CD14-positive monocyte (primary cell): Measurements from ENCODE around the gene MORC2. TPM values are rescaled to one million over a fixed set of nuclear protein-coding genes. Genes with fewer than 3 reads are reported as not detected.
A peak's percentile ranks its signal among the peaks of the same experiment; 100 is the strongest.

ENCODE experiments used
- DNase-seq, 3 donors: peaks; one replicate each; pipeline ENCODE4 v3.0.0-alpha.2; 2011 to 2022
- H2AFZ ChIP-seq: 2 replicates; pipeline ENCODE4 v1.6.0; 2012; ENCODE audit warnings: mild to moderate bottlenecking, low read depth, low read length, inconsistent platforms; ENCODE audit not compliant: insufficient read depth, poor library complexity, severe bottlenecking
- H3K27ac ChIP-seq, 2 donors: 1 replicate in 1 of 2; 2 replicates in 1 of 2; pipeline ENCODE4 v1.5.1; 2012 to 2013; ENCODE audit warnings: low read length in 2 of 2, control low read depth in 1 of 2, inconsistent platforms in 1 of 2, low read depth in 1 of 2, mild to moderate bottlenecking in 1 of 2
- H3K27me3 ChIP-seq, 2 donors: one replicate each; pipeline versions ENCODE4 v1.6.0 to v1.6.1; 2011 to 2013; ENCODE audit warnings: low read length in 2 of 2; ENCODE audit not compliant: control insufficient read depth in 2 of 2, insufficient read depth in 2 of 2
- H3K36me3 ChIP-seq, 2 donors: replicated peaks in 1 of 2; 1 replicate in 1 of 2; 2 replicates in 1 of 2; pipeline versions ENCODE4 v1.5.1 to v1.6.1; 2012 to 2013; ENCODE audit warnings: low read length in 2 of 2, control low read depth in 1 of 2, inconsistent platforms in 1 of 2, mild to moderate bottlenecking in 1 of 2; ENCODE audit not compliant: insufficient read depth in 2 of 2, control insufficient read depth in 1 of 2
- H3K4me1 ChIP-seq, 2 donors: 1 replicate in 1 of 2; 2 replicates in 1 of 2; pipeline versions ENCODE4 v1.5.1 to v1.6.1; 2012 to 2013; ENCODE audit warnings: low read length in 2 of 2, control low read depth in 1 of 2, inconsistent platforms in 1 of 2, mild to moderate bottlenecking in 1 of 2, moderate library complexity in 1 of 2; ENCODE audit not compliant: insufficient read depth in 2 of 2, control insufficient read depth in 1 of 2
- H3K4me2 ChIP-seq: replicated peaks from 2 replicates; pipeline ENCODE3; 2012; ENCODE audit warnings: low read length, moderate library complexity, mild to moderate bottlenecking; ENCODE audit not compliant: poor library complexity, severe bottlenecking; ENCODE audit errors: extremely low read depth
- H3K4me3 ChIP-seq, 3 experiments: fragments of 200-600 bp in 1 of 3; sonication (generic) in 1 of 3; replicated peaks in 1 of 3; 1 replicate in 2 of 3; 2 replicates in 1 of 3; pipeline ENCODE4 v1.5.1; 2011 to 2013; ENCODE audit warnings: low read length in 3 of 3, mild to moderate bottlenecking in 3 of 3, control low read depth in 2 of 3, low read depth in 2 of 3, inconsistent platforms in 1 of 3, moderate library complexity in 1 of 3
- H3K79me2 ChIP-seq: 2 replicates; pipeline ENCODE4 v1.6.0; 2012; ENCODE audit warnings: mild to moderate bottlenecking, control low read depth, inconsistent platforms, low read length, moderate library complexity; ENCODE audit not compliant: insufficient read depth
- H3K9ac ChIP-seq: 2 replicates; pipeline ENCODE4 v1.6.0; 2017; ENCODE audit warnings: low read length, mild to moderate bottlenecking; ENCODE audit not compliant: insufficient read depth, poor library complexity, severe bottlenecking
- H3K9me3 ChIP-seq, 2 donors: replicated peaks in 1 of 2; 1 replicate in 1 of 2; 2 replicates in 1 of 2; pipeline versions ENCODE4 v1.5.1 to v1.6.1; 2012 to 2013; ENCODE audit warnings: low read length in 2 of 2, control low read depth in 1 of 2; ENCODE audit not compliant: control insufficient read depth in 1 of 2, insufficient read depth in 1 of 2
- H4K20me1 ChIP-seq: 2 replicates; pipeline ENCODE4 v1.6.0; 2012; ENCODE audit warnings: mild to moderate bottlenecking, low read length, control low read depth, moderate library complexity; ENCODE audit not compliant: insufficient read depth
- H3K27ac Mint-ChIP-seq, 7 donors: one replicate each; pipeline ENCODE4 v1.8.0; 2020; ENCODE audit warnings: mild to moderate bottlenecking in 7 of 7, mixed read lengths in 7 of 7, moderate library complexity in 6 of 7, inconsistent platforms in 2 of 7
- H3K27me3 Mint-ChIP-seq, 3 donors: one replicate each; pipeline ENCODE4 v1.8.0; 2021 to 2022; ENCODE audit warnings: low read depth in 3 of 3, mild to moderate bottlenecking in 3 of 3, mixed read lengths in 3 of 3, moderate library complexity in 3 of 3, inconsistent platforms in 1 of 3
- H3K36me3 Mint-ChIP-seq, 2 donors: one replicate each; pipeline ENCODE4 v1.8.0; 2020; ENCODE audit warnings: mixed read lengths in 2 of 2, inconsistent platforms in 1 of 2, mild to moderate bottlenecking in 1 of 2
- H3K4me1 Mint-ChIP-seq: one replicate; pipeline ENCODE4 v1.8.0; 2020; ENCODE audit warnings: mild to moderate bottlenecking, mixed read lengths
- H3K4me3 Mint-ChIP-seq, 2 donors: one replicate each; pipeline ENCODE4 v1.8.0; 2020; ENCODE audit warnings: mild to moderate bottlenecking in 2 of 2, mixed read lengths in 2 of 2, moderate library complexity in 1 of 2
- H3K9me3 Mint-ChIP-seq, 7 donors: one replicate each; pipeline ENCODE4 v1.8.0; 2020 to 2022; ENCODE audit warnings: mixed read lengths in 7 of 7, mild to moderate bottlenecking in 6 of 7, moderate library complexity in 6 of 7, inconsistent platforms in 2 of 7
- CTCF ChIP-seq: fragments of 200-600 bp; IDR thresholded peaks from one replicate; pipeline ENCODE4 v1.8.0; 2022; ENCODE audit warnings: antibody characterized with exemption, mild to moderate bottlenecking
- WGBS: methylation state at CpG from one replicate; pipeline ENCODE4 v1.1.5; 2013; ENCODE audit warnings: missing lambda C conversion rate; ENCODE audit not compliant: insufficient coverage; 5-methylcytosine and 5-hydroxymethylcytosine counted together
- intact Hi-C, 2 donors: fragments of 100-400 bp; cut with micrococcal nuclease; formaldehyde crosslinking; loops; one replicate each; pipeline versions ENCODE4 v1.15.0 to v1.15.1; 2023
- polyA plus RNA-seq, 3 donors: library from polyadenylated mRNA; depleted of rRNA in 1 of 3; unstranded in 2 of 3; stranded (reverse) in 1 of 3; fragments of 300-500 nt in 2 of 3; fragments of >200 nt in 1 of 3; fragmentation: Illumina TruSeq in 2 of 3; gene quantifications; 1 replicate in 2 of 3; 2 replicates in 1 of 3; pipeline ENCODE4 v1.2.3, GENCODE V29; 2012 to 2021

MORC2 gene
- polyA plus RNA-seq, 3 donors, result 2.1 to 6.0 (median 2.4) TPM

GRCh38 chr22:30941363-30941740 is 27.2 kb downstream of the MORC2 start:
- Histone ChIP-seq H3K9ac (no peak overlapping the region), H3K4me1 (no peaks in the 10 kb centered on the region), H4K20me1 (no peaks in the 10 kb centered on the region), H3K4me3 (no peak overlapping the region), H3K27ac (no peak overlapping the region), H3K4me2 (no peak overlapping the region), H3K79me2 (no peaks in the 10 kb centered on the region), H2AFZ (no peak overlapping the region), H3K9me3 (no peaks in the 10 kb centered on the region), H3K36me3 (peaks cover 89 to 100% of the 10 kb centered on the region in 2 donors), H3K27me3 (no peaks in the 10 kb centered on the region)
- Mint-ChIP-seq H3K9me3 (peaks cover 0 to 3% (median 0%) of the 10 kb centered on the region in 7 donors), H3K27me3 (peaks cover 0 to 2% (median 0%) of the 10 kb centered on the region in 3 donors), H3K27ac (peak overlapping the region in 1 of 7 donors; percentile 44), H3K4me3 (no peak overlapping the region), H3K36me3 (peaks cover 64 to 89% of the 10 kb centered on the region in 2 donors), H3K4me1 (no peaks in the 10 kb centered on the region)
- intact Hi-C loops, result no loop called here
- WGBS, result 80% methylated on average over 10 of the region's 11 CpGs
- no peak for TF ChIP-seq CTCF
- no peak for DNase-seq

DNA sequence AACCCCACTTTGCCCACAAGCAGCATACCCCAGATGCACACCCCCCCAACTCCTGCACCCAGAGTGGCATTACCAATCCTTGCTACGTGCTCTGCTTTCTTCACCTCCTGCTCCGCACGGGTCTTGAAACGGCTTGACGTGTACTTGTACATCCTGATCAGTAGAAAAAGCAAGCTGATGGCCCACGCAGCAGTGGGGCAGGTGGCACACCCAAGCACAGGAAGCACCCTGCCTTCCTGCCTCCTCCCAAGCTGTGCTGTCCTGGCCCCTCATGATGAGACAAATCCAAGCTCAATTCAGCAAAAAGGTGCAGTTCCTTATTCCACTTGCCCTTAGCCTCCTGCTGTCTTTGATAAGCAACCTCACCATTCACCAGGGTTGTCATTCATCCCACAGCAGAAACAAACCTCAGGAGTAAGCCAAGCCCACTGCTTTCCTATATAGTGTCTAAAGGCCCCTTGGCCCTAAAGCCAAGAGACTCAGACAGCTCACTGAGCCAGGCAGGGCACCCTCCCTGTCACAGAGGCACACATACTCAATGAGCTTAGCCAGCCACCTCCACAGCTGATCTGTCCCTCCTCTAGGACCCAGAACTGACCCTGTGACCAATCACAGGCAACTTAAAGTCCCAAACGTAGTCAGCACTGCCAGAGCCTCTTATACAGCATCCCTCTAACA is 27.8 kb downstream of the MORC2 start:
- Histone ChIP-seq H3K27me3 (no peaks in the 10 kb centered on the region), H3K4me3 (no peak overlapping the region), H4K20me1 (no peaks in the 10 kb centered on the region), H3K9ac (no peak overlapping the region), H3K79me2 (no peaks in the 10 kb centered on the region), H3K4me1 (no peaks in the 10 kb centered on the region), H2AFZ (no peak overlapping the region), H3K36me3 (peaks cover 89 to 100% of the 10 kb centered on the region in 2 donors), H3K27ac (no peak overlapping the region), H3K9me3 (no peaks in the 10 kb centered on the region), H3K4me2 (no peak overlapping the region)
- intact Hi-C loops, result no loop called here
- Mint-ChIP-seq H3K27me3 (peaks cover 0 to 2% (median 0%) of the 10 kb centered on the region in 3 donors), H3K4me3 (no peak overlapping the region), H3K36me3 (peaks cover 69 to 89% of the 10 kb centered on the region in 2 donors), H3K9me3 (peaks cover 0 to 3% (median 0%) of the 10 kb centered on the region in 7 donors), H3K4me1 (no peaks in the 10 kb centered on the region), H3K27ac (peak overlapping the region in 4 of 7 donors; percentile 3 to 23 (median 7))
- no peak for TF ChIP-seq CTCF
- 69% methylated on average over 7 of the region's 7 CpGs for WGBS
- no peak for DNase-seq
